DND-41 (cell line): Measurements from ENCODE around the gene OGDH.

Source experiments
- ATAC-seq: fragments of 200-7000 bp; cut with Tn5 transposase; 3 replicates; pipeline ENCODE4 v1.9.1; 2021; ENCODE audit warnings: low read depth; ENCODE audit not compliant: insufficient read depth
- DNase-seq: peaks from one replicate; pipeline ENCODE4 v3.0.0-alpha.2; 2020
- H2AFZ ChIP-seq: 2 replicates; pipeline ENCODE4 v1.6.0; 2012; ENCODE audit warnings: low read depth, low read length
- H3K27ac ChIP-seq: 2 replicates; pipeline ENCODE4 v1.5.1; 2012; ENCODE audit warnings: low read length, inconsistent platforms
- H3K27me3 ChIP-seq: fragments of 200-600 bp; sonication (generic); 2 replicates; pipeline ENCODE4 v1.6.0; 2012; ENCODE audit warnings: low read length, mild to moderate bottlenecking, inconsistent platforms; ENCODE audit not compliant: insufficient read depth, poor library complexity
- H3K36me3 ChIP-seq: 2 replicates; pipeline ENCODE4 v1.5.1; 2012; ENCODE audit warnings: low read length, inconsistent platforms; ENCODE audit not compliant: insufficient read depth
- H3K4me1 ChIP-seq: 2 replicates; pipeline ENCODE4 v1.5.1; 2012; ENCODE audit warnings: mild to moderate bottlenecking, low read length; ENCODE audit not compliant: insufficient read depth
- H3K4me2 ChIP-seq: 2 replicates; pipeline ENCODE4 v1.6.0; 2012; ENCODE audit warnings: mild to moderate bottlenecking, moderate library complexity, low read length, inconsistent platforms; ENCODE audit not compliant: insufficient read depth
- H3K4me3 ChIP-seq, 2 experiments: fragments of 200-600 bp in 1 of 2; shearing (Covaris generic) in 1 of 2; 2 replicates each; pipeline ENCODE4 v1.5.1; 2012 to 2016; ENCODE audit warnings: inconsistent platforms in 2 of 2, low read length in 2 of 2, mild to moderate bottlenecking in 2 of 2, low read depth in 1 of 2, moderate library complexity in 1 of 2
- H3K79me2 ChIP-seq: 2 replicates; pipeline ENCODE4 v1.6.0; 2012; ENCODE audit warnings: low read length, inconsistent platforms; ENCODE audit not compliant: insufficient read depth
- H3K9ac ChIP-seq: 2 replicates; pipeline ENCODE4 v1.6.0; 2012; ENCODE audit warnings: low read depth, mild to moderate bottlenecking, inconsistent platforms, low read length, moderate library complexity
- H3K9me3 ChIP-seq: 2 replicates; pipeline ENCODE4 v1.5.1; 2012; ENCODE audit warnings: low read length, moderate library complexity, mild to moderate bottlenecking, inconsistent platforms; ENCODE audit not compliant: insufficient read depth, severe bottlenecking
- H4K20me1 ChIP-seq: 2 replicates; pipeline ENCODE4 v1.6.0; 2012; ENCODE audit warnings: low read length; ENCODE audit not compliant: insufficient read depth
- CTCF ChIP-seq: IDR thresholded peaks from 2 replicates; pipeline ENCODE4 v1.5.1; 2012; ENCODE audit warnings: borderline replicate concordance, low read length, moderate library complexity, mild to moderate bottlenecking; ENCODE audit not compliant: poor library complexity, severe bottlenecking; ENCODE audit errors: extremely low read depth
- EZH2 ChIP-seq: IDR thresholded peaks from 3 replicates; pipeline ENCODE4 v1.6.1; 2012; ENCODE audit warnings: borderline replicate concordance, low read depth, mild to moderate bottlenecking, moderate library complexity, low read length, inconsistent platforms; ENCODE audit not compliant: severe bottlenecking

The OGDH gene

GRCh38 chr7:44636926-44637325 lies 30.5 kb downstream of the OGDH start:
- Histone ChIP-seq H3K4me2 (no peak overlapping the region), H3K9me3 (no peaks in the 10 kb centered on the region), H3K79me2 (peaks cover 15% of the 10 kb centered on the region), H3K36me3 (0 out of 2 replicates have a peak, but pooled peaks cover 9% of the 10 kb centered on the region), H3K27ac (no peak overlapping the region; the same call in 1 of the 2 replicates), H3K27me3 (no peaks in the 10 kb centered on the region), H3K9ac (no peak overlapping the region), H3K4me1 (peaks cover 23% of the 10 kb centered on the region), H3K4me3 (no peak overlapping the region), H2AFZ (no peak overlapping the region), H4K20me1 (peaks cover 19% of the 10 kb centered on the region; the same call in 1 of the 2 replicates)
- no peak for ATAC-seq
- no peak for DNase-seq
- TF ChIP-seq CTCF, result no peak
- TF ChIP-seq EZH2, result no peak

- DNase-seq (no peak), ATAC-seq (no peak)
- no peak for TF ChIP-seq EZH2
- TF ChIP-seq CTCF, result no peak
- H3K27me3 ChIP-seq, result no peaks in the 10 kb centered on the region
- H3K27ac ChIP-seq, result peak overlapping the region; percentile 73; the same call in 1 of the 2 replicates
- H3K4me2 ChIP-seq, result no peak overlapping the region
- H3K4me1 ChIP-seq, result peaks cover 23% of the 10 kb centered on the region
- peaks cover 19% of the 10 kb centered on the region; the same call in 1 of the 2 replicates for H4K20me1 ChIP-seq
- H2AFZ ChIP-seq, result no peak overlapping the region
- no peaks in the 10 kb centered on the region for H3K9me3 ChIP-seq
- peaks cover 15% of the 10 kb centered on the region for H3K79me2 ChIP-seq
- no peak overlapping the region for H3K4me3 ChIP-seq
- H3K9ac ChIP-seq, result no peak overlapping the region
- 0 out of 2 replicates have a peak, but pooled peaks cover 9% of the 10 kb centered on the region for H3K36me3 ChIP-seq
These were observed 31.6 kb downstream of the OGDH start for GRCh38 chr7:44637788-44638594.

GRCh38 chr7:44638611-44639557 lies 32.5 kb downstream of the OGDH start:
- Histone ChIP-seq H3K9me3 (no peaks in the 10 kb centered on the region), H3K4me3 (no peak overlapping the region), H3K36me3 (0 out of 2 replicates have a peak, but pooled peaks cover 9% of the 10 kb centered on the region), H3K9ac (peak overlapping the region; percentile 6; the same call in 1 of the 2 replicates), H3K4me2 (peak overlapping the region; percentile 32; the same call in 1 of the 2 replicates), H3K79me2 (peaks cover 15% of the 10 kb centered on the region), H2AFZ (no peak overlapping the region), H3K4me1 (peaks cover 23% of the 10 kb centered on the region), H4K20me1 (peaks cover 19% of the 10 kb centered on the region; the same call in 1 of the 2 replicates), H3K27ac (peak overlapping the region; percentile 73), H3K27me3 (no peaks in the 10 kb centered on the region)
- ATAC-seq, result peak; percentile 97
- peak; percentile 79 for DNase-seq
- TF ChIP-seq EZH2 (no peak), CTCF (no peak)
